BLaER1 treated with 17β-estradiol and CSF1 and Interleukin-3, amounts not matched to agents 10 nM and 100 nM (cell line): ENCODE results near the gene MRPL24.

Source experiments
- H3K27ac ChIP-seq, 11 experiments: shearing (Covaris generic); formaldehyde crosslinking; 2 replicates each; pipeline ENCODE4 v1.8.1; 2022
- H3K27me3 ChIP-seq, 11 experiments: shearing (Covaris generic); formaldehyde crosslinking; 2 replicates each; pipeline ENCODE4 v1.8.1; 2022
- H3K36me3 ChIP-seq, 11 experiments: shearing (Covaris generic); formaldehyde crosslinking; 2 replicates each; pipeline ENCODE4 v1.8.1; 2022
- H3K4me1 ChIP-seq, 10 experiments: shearing (Covaris generic); formaldehyde crosslinking; 2 replicates each; pipeline ENCODE4 v1.8.1; 2022
- H3K4me2 ChIP-seq, 11 experiments: shearing (Covaris generic); formaldehyde crosslinking; 2 replicates each; pipeline ENCODE4 v1.8.1; 2022
- H3K4me3 ChIP-seq, 10 experiments: shearing (Covaris generic); formaldehyde crosslinking; 2 replicates each; pipeline ENCODE4 v1.8.1; 2022
- H3K9ac ChIP-seq, 11 experiments: shearing (Covaris generic); formaldehyde crosslinking; 2 replicates each; pipeline ENCODE4 v1.8.1; 2022
- H3K9me3 ChIP-seq, 11 experiments: shearing (Covaris generic); formaldehyde crosslinking; replicated peaks in 1 of 11; 2 replicates each; pipeline ENCODE4 v1.8.1; 2022
- H4K20me1 ChIP-seq, 11 experiments: shearing (Covaris generic); formaldehyde crosslinking; 2 replicates each; pipeline ENCODE4 v1.8.1; 2022
- Cebpa-rat ChIP-seq, 11 experiments: shearing (Covaris generic); IDR thresholded peaks; 2 replicates each; pipeline ENCODE4 v1.8.1; 2022

Gene MRPL24

DNA sequence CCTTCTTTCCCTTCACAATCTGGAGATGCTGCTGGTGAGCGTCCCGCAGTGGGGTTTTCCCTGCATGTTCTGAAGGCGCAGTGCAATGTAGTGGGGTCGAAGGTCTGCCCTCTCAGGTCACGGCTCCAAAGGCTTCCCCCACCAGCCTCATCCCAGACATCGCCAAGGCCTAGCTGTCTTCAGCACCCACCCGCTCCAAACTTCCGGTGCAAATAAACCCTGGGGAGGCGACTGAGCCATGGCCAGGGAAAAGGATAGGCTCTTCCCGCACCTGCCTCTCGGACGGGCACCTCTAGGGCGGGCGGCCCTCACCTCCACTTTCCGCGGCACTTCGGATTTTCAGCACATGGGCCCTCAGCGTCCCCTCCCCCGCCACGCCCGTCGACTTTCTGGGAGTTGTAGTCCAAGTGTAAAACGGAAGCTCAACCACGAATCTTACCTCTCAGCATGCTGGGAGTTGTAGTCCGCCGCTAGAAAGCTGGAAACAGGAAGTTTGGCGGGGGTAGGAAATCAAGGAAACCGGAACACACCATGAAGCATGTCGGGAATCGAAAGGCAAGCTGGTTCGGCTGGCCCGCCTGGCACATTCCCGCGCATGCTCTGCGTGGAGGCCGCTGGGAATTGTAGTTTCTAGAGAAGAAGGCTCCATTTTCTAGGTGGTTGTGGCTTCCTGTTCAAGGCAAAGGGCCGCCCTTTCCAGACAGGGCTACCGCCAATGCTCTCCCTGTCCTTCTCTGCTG, at the start of gene MRPL24:
MRPL24 (minus strand) TSS at position 348 of the 740 bp plus-strand sequence. CDS start 2,384 bp downstream, outside the sequence.
- H3K9me3 ChIP-seq = no peaks in the 10 kb centered on the region
- peak within 1 kb of the TSS; percentile 69 to 92 (median 79) for H3K27ac ChIP-seq
- peaks cover 34 to 59% (median 49%) of the 10 kb centered on the region in 10 experiments for H3K4me1 ChIP-seq
- peaks cover 60 to 81% (median 74%) of the 10 kb centered on the region in 11 experiments for H3K36me3 ChIP-seq
- peak within 1 kb of the TSS; percentile 79 to 92 (median 83) for H3K9ac ChIP-seq
- H4K20me1 ChIP-seq = peaks cover 0 to 29% (median 23%) of the 10 kb centered on the region in 11 experiments; a peak in 18 of 22 replicates
- H3K27me3 ChIP-seq = no peaks in the 10 kb centered on the region
- peak within 1 kb of the TSS; percentile 68 to 86 (median 78) for H3K4me3 ChIP-seq
- H3K4me2 ChIP-seq = peak within 1 kb of the TSS; percentile 82 to 97 (median 92)
- TF ChIP-seq Cebpa-rat (IDR thresholded peaks at IDR 0.05) = no peak

DNA sequence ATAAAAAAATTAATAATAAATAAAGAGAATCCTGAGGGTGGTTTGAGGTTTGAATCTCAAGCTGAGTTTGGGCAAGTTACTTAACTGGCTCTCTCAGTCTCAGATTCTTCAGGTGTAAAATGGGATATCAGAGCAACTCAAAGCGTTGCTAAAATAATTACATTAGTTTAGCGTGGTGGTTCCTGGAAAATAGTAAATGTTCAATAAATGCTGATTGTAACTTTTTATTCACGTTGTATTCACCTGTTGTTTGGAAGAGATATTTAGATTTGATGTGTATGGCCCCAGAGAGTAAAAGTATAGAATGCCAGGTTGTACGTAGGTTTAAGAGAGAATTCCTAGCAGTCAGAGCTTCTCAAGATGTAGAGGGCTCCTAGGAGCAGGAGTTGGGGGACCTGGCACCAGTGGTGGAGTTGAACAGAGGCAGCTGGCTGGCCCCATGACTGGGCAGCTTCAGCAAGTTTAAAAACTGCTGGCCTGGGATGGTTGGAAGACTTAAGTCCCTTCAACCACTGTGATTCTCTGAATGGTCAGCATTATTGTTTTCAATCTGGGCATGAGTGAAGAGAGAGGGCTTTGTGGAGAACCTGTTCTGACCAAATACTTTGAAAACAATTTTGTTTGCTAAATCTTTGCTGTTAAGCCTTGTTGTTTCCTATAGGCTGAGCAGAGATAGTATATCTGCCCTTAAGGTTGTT, 48.9 kb upstream of the MRPL24 start:
- no peaks in the 10 kb centered on the region for H3K27me3 ChIP-seq
- no peaks in the 10 kb centered on the region for H3K9me3 ChIP-seq
- H3K36me3 ChIP-seq = peaks cover 87 to 99% (median 97%) of the 10 kb centered on the region in 11 experiments
- peaks cover 10 to 88% (median 62%) of the 10 kb centered on the region in 11 experiments; a peak in 17 of 22 replicates for H4K20me1 ChIP-seq
- TF ChIP-seq Cebpa-rat (IDR thresholded peaks at IDR 0.05) = no peak
- H3K9ac ChIP-seq = no peak overlapping the region
- H3K4me1 ChIP-seq = peaks cover 13 to 23% (median 21%) of the 10 kb centered on the region in 10 experiments
- no peak overlapping the region for H3K4me2 ChIP-seq
- H3K27ac ChIP-seq = no peak overlapping the region
- H3K4me3 ChIP-seq = no peak overlapping the region

DNA sequence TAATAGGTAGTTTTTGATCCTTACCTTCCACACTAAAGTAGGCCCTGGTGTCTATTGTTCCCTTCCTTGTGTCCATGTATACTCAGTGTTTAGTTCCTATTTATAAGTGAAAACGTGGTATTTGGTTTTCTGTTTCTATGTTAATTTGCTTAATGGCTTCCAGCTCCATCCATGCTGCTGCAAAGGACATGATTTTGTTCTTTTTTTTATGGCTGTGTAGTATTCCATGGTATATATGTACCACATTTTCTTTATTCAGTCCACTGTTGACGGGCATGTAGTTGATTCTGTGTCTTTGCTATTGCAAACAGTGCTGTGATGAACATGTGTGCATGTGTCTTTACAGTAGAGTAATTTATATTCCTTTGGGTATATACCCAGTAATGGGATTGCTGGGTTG, 47.2 kb upstream of the MRPL24 start:
- Histone ChIP-seq H3K27ac (no peak overlapping the region), H3K4me2 (no peak overlapping the region), H3K9me3 (no peaks in the 10 kb centered on the region), H3K9ac (no peak overlapping the region), H3K4me1 (peaks cover 25 to 38% (median 30%) of the 10 kb centered on the region in 10 experiments), H3K4me3 (no peak overlapping the region), H4K20me1 (peaks cover 17 to 95% (median 73%) of the 10 kb centered on the region in 11 experiments; a peak in 17 of 22 replicates), H3K27me3 (no peaks in the 10 kb centered on the region), H3K36me3 (peaks cover 85 to 99% (median 96%) of the 10 kb centered on the region in 11 experiments)
- TF ChIP-seq Cebpa-rat (IDR thresholded peaks at IDR 0.05) = no peak

DNA sequence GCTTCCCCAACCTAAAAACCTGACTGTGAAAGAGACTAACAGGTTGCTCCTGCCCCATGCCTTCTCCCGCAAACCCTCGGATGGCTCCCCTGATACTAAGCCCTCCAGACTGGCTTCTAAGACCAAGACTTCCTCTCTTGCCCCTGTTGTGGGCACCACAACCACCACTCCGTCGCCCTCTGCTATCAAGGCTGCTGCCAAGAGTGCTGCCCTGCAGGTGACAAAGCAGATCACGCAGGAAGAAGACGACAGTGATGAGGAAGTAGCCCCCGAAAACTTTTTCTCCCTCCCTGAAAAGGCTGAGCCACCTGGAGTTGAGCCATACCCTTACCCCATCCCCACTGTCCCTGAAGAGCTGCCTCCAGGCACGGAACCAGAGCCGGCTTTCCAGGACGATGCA, 45.8 kb upstream of the MRPL24 start:
- Histone ChIP-seq H3K27ac (peak overlapping the region in 6 of 11 experiments; percentile 1 to 37 (median 12); a peak in 3 of 22 replicates), H4K20me1 (peaks cover 20 to 95% (median 79%) of the 10 kb centered on the region in 11 experiments; a peak in 19 of 22 replicates), H3K27me3 (no peaks in the 10 kb centered on the region), H3K4me1 (peaks cover 28 to 46% (median 38%) of the 10 kb centered on the region in 10 experiments), H3K9ac (no peak overlapping the region), H3K9me3 (no peaks in the 10 kb centered on the region), H3K4me3 (no peak overlapping the region), H3K4me2 (peak overlapping the region in 8 of 11 experiments; percentile 47 to 68 (median 60); a peak in 11 of 22 replicates), H3K36me3 (peaks cover 85 to 99% (median 96%) of the 10 kb centered on the region in 11 experiments)
- TF ChIP-seq Cebpa-rat (IDR thresholded peaks at IDR 0.05) = no peak

DNA sequence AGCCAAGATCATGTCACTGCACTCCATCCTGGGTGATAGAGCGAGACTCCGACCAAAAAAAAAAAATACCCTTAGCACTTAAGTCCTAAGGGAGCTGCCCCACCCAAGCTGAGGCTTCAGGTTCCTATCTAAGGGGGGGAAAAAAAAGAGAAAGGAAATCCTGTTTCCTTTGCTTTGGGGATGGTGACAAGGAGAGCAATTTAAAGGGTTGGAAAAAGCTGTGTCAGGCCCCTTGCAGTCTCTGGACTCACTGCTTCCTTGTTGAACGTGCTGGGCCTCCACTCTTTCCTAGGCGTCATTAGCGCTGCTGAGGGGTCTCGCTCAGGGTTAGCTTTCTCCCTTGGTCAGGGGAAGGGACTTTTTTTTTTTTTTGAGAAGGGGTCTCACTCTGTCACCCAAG, 44.6 kb upstream of the MRPL24 start:
- no peaks in the 10 kb centered on the region for H3K27me3 ChIP-seq
- H3K4me1 ChIP-seq = peaks cover 28 to 57% (median 41%) of the 10 kb centered on the region in 10 experiments
- peaks cover 32 to 96% (median 80%) of the 10 kb centered on the region in 11 experiments; a peak in 19 of 22 replicates for H4K20me1 ChIP-seq
- peak overlapping the region in 6 of 11 experiments; percentile 8 to 53 (median 28); a peak in 7 of 22 replicates for H3K9ac ChIP-seq
- peak overlapping the region; percentile 35 to 68 (median 59); a peak in 21 of 22 replicates for H3K4me2 ChIP-seq
- H3K36me3 ChIP-seq = peaks cover 84 to 100% (median 96%) of the 10 kb centered on the region in 11 experiments
- TF ChIP-seq Cebpa-rat (IDR thresholded peaks at IDR 0.05) = no peak
- H3K27ac ChIP-seq = peak overlapping the region in 3 of 11 experiments; percentile 23 to 38 (median 26); a peak in 2 of 22 replicates
- no peak overlapping the region for H3K4me3 ChIP-seq
- no peaks in the 10 kb centered on the region for H3K9me3 ChIP-seq

DNA sequence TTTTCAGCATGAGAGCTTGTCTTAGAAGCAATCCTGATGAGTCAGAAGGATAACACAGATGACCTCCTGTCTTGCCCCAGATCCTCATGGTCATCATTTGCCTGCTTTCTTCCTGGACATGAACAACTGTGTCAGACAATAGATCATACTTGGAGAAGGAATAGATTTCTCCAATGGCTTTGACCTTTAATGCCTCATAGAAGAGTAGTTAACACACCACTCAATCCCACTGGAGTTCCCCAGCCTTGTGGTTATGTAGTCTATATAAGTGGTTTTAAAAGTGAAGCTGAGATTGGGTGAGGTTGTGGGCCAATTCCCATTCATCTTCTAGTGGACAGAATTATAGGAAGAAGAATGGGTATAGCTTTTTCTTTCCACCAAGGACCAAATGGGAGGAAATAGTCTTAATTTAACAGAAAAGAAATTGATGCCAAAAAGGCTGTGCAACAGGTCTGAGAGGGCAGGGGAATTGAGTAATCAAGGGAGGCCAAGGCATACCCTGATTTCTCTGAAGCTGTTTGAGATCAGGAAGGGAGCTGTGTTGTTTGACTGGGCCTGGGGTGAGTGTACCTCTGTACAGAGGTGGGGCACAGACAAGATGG, 40.8 kb upstream of the MRPL24 start:
- no peak for TF ChIP-seq Cebpa-rat (IDR thresholded peaks at IDR 0.05)
- Histone ChIP-seq H3K36me3 (peaks cover 50 to 95% (median 74%) of the 10 kb centered on the region in 11 experiments), H3K4me3 (no peak overlapping the region), H3K4me2 (peak overlapping the region in 1 of 11 experiments; percentile 10; a peak in 1 of 22 replicates), H4K20me1 (peaks cover 62 to 99% (median 80%) of the 10 kb centered on the region in 11 experiments), H3K9me3 (no peaks in the 10 kb centered on the region), H3K4me1 (peaks cover 28 to 64% (median 45%) of the 10 kb centered on the region in 10 experiments), H3K27ac (no peak overlapping the region), H3K27me3 (no peaks in the 10 kb centered on the region), H3K9ac (no peak overlapping the region)

DNA sequence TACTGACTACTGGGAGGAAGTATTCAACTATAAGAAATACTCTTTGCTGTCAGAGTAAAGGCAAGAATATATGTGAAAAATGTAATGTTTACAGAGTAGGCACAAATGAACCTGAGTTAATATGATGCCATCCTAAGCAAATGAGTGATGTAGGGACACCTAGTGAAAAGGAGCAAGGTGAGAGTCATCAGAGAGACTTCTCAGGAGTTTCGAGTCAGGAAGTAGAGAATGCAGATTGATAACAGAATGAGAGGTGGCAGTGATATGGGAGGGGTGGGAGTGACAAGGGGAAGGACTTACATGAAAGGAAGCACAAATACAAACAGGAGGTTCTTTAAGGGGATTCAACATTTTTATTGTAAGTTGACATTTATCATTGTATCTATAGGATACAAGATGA, 36.7 kb upstream of the MRPL24 start:
- peaks cover 19 to 59% (median 28%) of the 10 kb centered on the region in 10 experiments for H3K4me1 ChIP-seq
- no peak for TF ChIP-seq Cebpa-rat (IDR thresholded peaks at IDR 0.05)
- no peaks in the 10 kb centered on the region for H3K9me3 ChIP-seq
- no peaks in the 10 kb centered on the region for H3K27me3 ChIP-seq
- H3K4me3 ChIP-seq = no peak overlapping the region
- H4K20me1 ChIP-seq = peaks cover 85 to 100% (median 94%) of the 10 kb centered on the region in 11 experiments
- no peak overlapping the region for H3K27ac ChIP-seq
- peaks cover 28 to 89% (median 58%) of the 10 kb centered on the region in 11 experiments for H3K36me3 ChIP-seq
- H3K9ac ChIP-seq = peak overlapping the region in 1 of 11 experiments; percentile 15; a peak in 3 of 22 replicates
- no peak overlapping the region for H3K4me2 ChIP-seq

DNA sequence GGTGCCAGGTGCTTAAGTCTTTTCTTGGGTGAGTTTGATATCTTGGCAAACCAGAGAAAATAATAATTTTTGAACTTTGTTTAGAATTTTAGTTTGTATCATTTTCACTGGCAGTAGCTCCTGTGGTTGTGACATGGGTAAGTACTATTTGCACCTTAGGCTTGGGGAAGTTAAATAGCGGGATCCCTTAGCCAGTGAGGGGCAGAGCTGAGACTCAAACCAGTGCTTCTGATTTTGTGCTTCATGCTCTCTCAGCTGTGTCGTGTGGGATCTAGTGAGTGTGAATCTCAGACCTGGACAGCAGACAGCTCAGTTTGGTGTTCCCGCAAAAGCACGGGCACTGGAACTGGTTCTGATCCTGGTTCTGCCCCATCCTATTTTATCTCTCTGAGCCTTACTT, 36.1 kb upstream of the MRPL24 start:
- Histone ChIP-seq H3K4me2 (0 out of 22 replicates have a peak overlapping the region, but pooled peaks of 2 of the 11 experiments have one; percentile 1 to 6), H4K20me1 (peaks cover 86 to 100% (median 95%) of the 10 kb centered on the region in 11 experiments), H3K9me3 (no peaks in the 10 kb centered on the region), H3K4me1 (peaks cover 20 to 64% (median 26%) of the 10 kb centered on the region in 10 experiments), H3K27ac (no peak overlapping the region), H3K36me3 (peaks cover 25 to 89% (median 58%) of the 10 kb centered on the region in 11 experiments), H3K9ac (peak overlapping the region in 2 of 11 experiments; percentile 15 to 63; a peak in 4 of 22 replicates), H3K27me3 (no peaks in the 10 kb centered on the region), H3K4me3 (no peak overlapping the region)
- TF ChIP-seq Cebpa-rat (IDR thresholded peaks at IDR 0.05) = no peak
